Measurements from ENCODE around the gene LRP5. TPM values are rescaled to one million over a fixed set of nuclear protein-coding genes. Genes with fewer than 3 reads are reported as not detected.
"Not testable (repeated sequence)": the region's sequence is repeated elsewhere in the genome, so short reads cannot be mapped to it uniquely, and the experiment has no call there.

The LRP5 gene
- total RNA-seq, 1 experiment from 2014 or later, result 55.2 TPM

DNA sequence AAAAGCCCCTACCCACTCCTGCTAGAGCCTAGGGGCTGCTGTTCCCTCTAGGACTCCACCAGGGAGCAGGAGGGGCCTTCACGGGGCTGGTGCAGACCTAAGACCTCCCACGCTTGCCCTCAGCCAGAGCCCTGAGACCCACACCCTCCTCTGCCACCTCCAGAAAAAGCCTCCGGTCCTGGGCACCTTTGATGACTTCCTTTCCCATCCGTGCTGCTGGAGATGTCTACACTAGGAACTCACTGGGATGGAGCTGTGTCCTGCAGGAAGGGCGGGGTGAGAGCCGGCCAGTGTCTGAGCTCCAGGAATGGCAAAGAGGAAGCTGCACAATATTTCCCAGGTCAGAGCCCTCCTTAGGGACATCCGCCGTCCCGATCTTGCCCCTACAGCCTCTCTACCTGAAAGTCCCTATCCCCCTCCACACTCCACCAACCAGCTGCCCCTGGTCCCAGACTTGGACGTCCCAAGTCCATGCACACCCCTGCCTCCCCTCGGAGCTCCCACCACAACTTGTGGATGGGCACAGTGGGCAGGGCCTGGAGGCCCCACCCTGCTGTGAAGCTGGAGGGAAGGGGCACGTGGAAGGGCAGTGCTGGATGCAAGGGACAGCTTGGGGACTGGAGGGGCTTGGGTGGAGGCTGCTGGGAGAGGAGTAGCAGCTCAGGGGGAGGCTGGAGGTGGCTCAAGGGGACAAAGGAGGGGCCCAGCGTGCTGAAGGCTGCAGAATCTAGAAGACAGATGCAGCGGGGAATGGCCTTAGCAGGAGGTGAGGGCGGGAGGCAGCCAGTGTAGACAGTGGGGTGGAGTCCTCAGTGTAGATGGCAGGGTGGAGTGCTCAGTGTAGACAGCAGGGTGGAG lies 13.5 kb upstream of the LRP5 start:
- Histone ChIP-seq H3K9me2 (ENCODE audit: insufficient read depth) (no peaks in the 10 kb centered on the region), H3K79me2 (ENCODE audit: insufficient read depth, low read length) (no peaks in the 10 kb centered on the region), H3K4me3 (replicated peaks in 1 of 2; ENCODE audit: low read depth in 1 of 2, low read length in 2 of 2) (no peak overlapping the region), H3K9ac (ENCODE audit: low read length) (no peak overlapping the region), H3K9me3 (ENCODE audit: control insufficient read depth in 1 of 2, insufficient read depth in 1 of 2, low read depth in 1 of 2, low read length in 2 of 2) (peaks cover 0 to under 1% of the 10 kb centered on the region in 2 experiments; a peak in 2 of 4 replicates), H2AFZ (ENCODE audit: low read depth, low read length, poor library complexity, severe bottlenecking) (no peak overlapping the region), H3K4me2 (ENCODE audit: low read length) (no peak overlapping the region; the same call in 1 of the 2 replicates), H3K27ac (ENCODE audit: low read depth, low read length) (no peak overlapping the region), H3K36me3 (ENCODE audit: control insufficient read depth in 1 of 2, insufficient read depth in 2 of 2, low read length in 2 of 2) (no peaks in the 10 kb centered on the region), H3K4me1 (ENCODE audit: control insufficient read depth in 1 of 2, insufficient read depth in 2 of 2, low read length in 2 of 2) (peaks cover 21 to 37% of the 10 kb centered on the region in 2 experiments), H4K20me1 (ENCODE audit: insufficient read depth) (no peaks in the 10 kb centered on the region), H3K27me3 (ENCODE audit: insufficient read depth, low read length) (no peaks in the 10 kb centered on the region)
- ChIA-PET CTCF (interaction anchor here (1.2 to 5.0 kb wide), 7 partner anchors 17 to 305 kb away, joined by 4 to 30 read pairs (median 6); partner anchors contain the start of gene C11orf24), RAD21 (ENCODE audit: low non-redundant PET in 1 of 2, low total read pairs in 2 of 2, uncharacterized antibody in 2 of 2, unreplicated experiment in 2 of 2) (interaction anchor here in 1 of 2 experiments (3.1 kb wide), 1 partner anchor 41 kb away, joined by 12 read pairs; no protein-coding TSS in a partner anchor), POLR2A (interaction anchor here (1.4 kb wide), 1 partner anchor 28 kb away, joined by 3 read pairs; no protein-coding TSS in a partner anchor)
- no peak for DNase-seq (ENCODE audit: low read depth, low spot score)
- TF ChIP-seq TCF7L2 (IDR thresholded peaks at IDR 0.05; ENCODE audit: borderline replicate concordance, extremely low read depth, insufficient read depth, insufficient read length) (no peak), ZBTB33 (IDR thresholded peaks at IDR 0.05; ENCODE audit: extremely low read depth, insufficient replicate concordance, low read length) (no peak)
- no peak for ATAC-seq
- intact Hi-C loops (cut with micrococcal nuclease), result no loop called here
- BruUV-seq (replicated peaks), result no TSS peak

DNA sequence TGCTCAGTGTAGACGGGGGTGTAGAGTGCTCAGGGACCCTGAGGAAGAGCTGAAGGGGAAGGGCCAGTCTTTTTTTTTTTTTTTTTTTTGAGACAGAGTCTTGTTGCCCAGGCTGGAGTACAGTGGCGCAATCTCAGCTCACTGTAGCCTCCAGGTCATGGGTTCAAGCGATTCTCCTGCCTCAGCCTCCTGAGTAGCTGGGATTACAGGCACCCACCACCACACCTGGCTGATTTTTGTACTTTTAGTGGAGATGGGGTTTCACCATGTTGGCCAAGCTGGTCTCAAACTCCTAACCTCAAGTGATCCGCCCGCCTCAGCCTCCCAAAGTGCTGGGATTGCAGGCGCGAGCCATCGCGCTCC lies 12.9 kb upstream of the LRP5 start:
- H3K4me2 ChIP-seq (ENCODE audit: low read length); H3K9me2 ChIP-seq (ENCODE audit: insufficient read depth); H3K27ac ChIP-seq (ENCODE audit: low read depth, low read length); H3K9me3 ChIP-seq (ENCODE audit: control insufficient read depth in 1 of 2, insufficient read depth in 1 of 2, low read depth in 1 of 2, low read length in 2 of 2); H4K20me1 ChIP-seq (ENCODE audit: insufficient read depth); H2AFZ ChIP-seq (ENCODE audit: low read depth, low read length, poor library complexity, severe bottlenecking); POLR2A ChIA-PET; intact Hi-C loops (cut with micrococcal nuclease); H3K36me3 ChIP-seq (ENCODE audit: control insufficient read depth in 1 of 2, insufficient read depth in 2 of 2, low read length in 2 of 2); BruUV-seq (replicated peaks); DNase-seq (ENCODE audit: low read depth, low spot score); H3K79me2 ChIP-seq (ENCODE audit: insufficient read depth, low read length); H3K9ac ChIP-seq (ENCODE audit: low read length); ATAC-seq; H3K27me3 ChIP-seq (ENCODE audit: insufficient read depth, low read length); RAD21 ChIA-PET (ENCODE audit: low non-redundant PET in 1 of 2, low total read pairs in 2 of 2, uncharacterized antibody in 2 of 2, unreplicated experiment in 2 of 2); H3K4me3 ChIP-seq (replicated peaks in 1 of 2; ENCODE audit: low read depth in 1 of 2, low read length in 2 of 2): not testable (repeated sequence)
- H3K4me1 ChIP-seq (ENCODE audit: control insufficient read depth in 1 of 2, insufficient read depth in 2 of 2, low read length in 2 of 2), result peaks cover 21 to 37% of the 10 kb centered on the region in 2 experiments
- CTCF ChIA-PET, result interaction anchor here (3.1 to 5.0 kb wide), 3 partner anchors 27 to 42 kb away, joined by 13 to 30 read pairs (median 21); partner anchors contain the start of gene C11orf24

Data from HCT116 (cell line).